ENCODE data around the gene PACS1. TPM values are rescaled to one million over a fixed set of nuclear protein-coding genes. Genes with fewer than 3 reads are reported as not detected.
"Not testable (repeated sequence)": the region's sequence is repeated elsewhere in the genome, so short reads cannot be mapped to it uniquely, and the experiment has no call there.

The PACS1 gene
- total RNA-seq (100 to 1,000 TPM; 251 to 262 TPM), polyA plus RNA-seq (100 to 1,000 TPM in 1 of 2 donors, 10 to 100 TPM in 1; 13.7 to 104 TPM)

DNA sequence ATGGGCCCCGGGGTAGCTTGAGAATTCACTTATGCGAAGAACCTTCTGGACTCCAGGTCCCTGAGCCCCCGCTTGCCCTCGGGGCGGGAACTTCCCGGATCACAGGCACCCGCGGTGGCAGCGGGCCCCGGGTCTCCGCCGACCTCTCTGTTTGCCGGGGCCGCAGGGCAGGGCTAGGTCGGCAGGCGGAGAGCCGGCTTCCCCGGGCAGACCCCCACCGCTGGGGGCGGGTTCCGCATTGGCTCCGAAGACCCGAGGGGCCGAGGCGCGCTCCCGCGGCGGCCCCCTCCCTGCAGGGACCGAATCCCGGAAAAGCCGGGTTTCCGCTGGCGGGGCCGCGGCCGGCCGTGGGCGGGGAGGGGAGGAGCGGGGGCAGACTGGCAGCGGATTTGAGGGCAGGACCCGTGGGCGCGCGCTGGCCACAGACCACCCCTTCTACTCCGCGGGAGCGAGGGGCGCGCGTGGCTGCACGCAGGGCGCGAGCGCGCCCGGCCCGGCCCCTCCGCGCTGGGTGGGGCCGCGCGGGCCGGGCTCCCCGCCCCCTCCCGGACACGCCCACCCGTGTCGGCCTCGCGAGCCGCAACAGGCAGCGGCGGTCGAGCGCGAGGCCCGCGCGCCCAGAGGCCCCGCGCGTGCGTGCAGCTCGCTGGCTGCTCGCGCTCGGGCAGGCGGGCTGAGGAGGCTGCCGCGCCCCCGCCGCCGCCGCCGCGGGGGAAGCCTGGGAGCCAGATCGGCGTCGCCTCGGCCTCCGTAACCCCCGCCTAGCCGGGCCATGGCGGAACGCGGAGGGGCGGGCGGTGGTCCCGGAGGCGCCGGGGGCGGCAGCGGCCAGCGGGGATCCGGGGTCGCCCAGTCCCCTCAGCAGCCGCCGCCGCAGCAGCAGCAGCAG lies at the start of gene PACS1:
PACS1 (plus strand) TSS at position 558 of the 889 bp plus-strand sequence; CDS start at position 773, 215 bp downstream.
- peak; percentile 71 to 81 (median 78) for DNase-seq
- Mint-ChIP-seq H3K27ac (peak within 1 kb of the TSS; percentile 93 to 99 (median 95)), H3K27me3 (no peaks in the 10 kb centered on the region), H3K4me1 (peaks cover 44 to 69% (median 54%) of the 10 kb centered on the region in 4 donors), H3K4me3 (peak within 1 kb of the TSS; percentile 91 to 98 (median 96)), H3K36me3 (peaks cover 39 to 75% of the 10 kb centered on the region in 2 donors), H3K9me3 (peaks cover 0 to 4% (median 0%) of the 10 kb centered on the region in 8 donors)
- peaks cover 47% of the 10 kb centered on the region for H3K36me3 ChIP-seq (ENCODE audit: insufficient read depth, low read length)
- ChIA-PET CTCF (ENCODE audit: partially characterized antibody) (interaction anchor here (0.8 to 14.8 kb wide), 15 partner anchors 11 to 210 kb away, joined by 3 to 231 read pairs (median 14); partner anchors contain the start of genes MUS81 and SF3B2), POLR2A (ENCODE audit: partially characterized antibody) (interaction anchor here (1.2 to 8.3 kb wide), 13 partner anchors 11 to 243 kb away, joined by 3 to 214 read pairs (median 19); partner anchors contain the start of genes BANF1, EIF1AD, GAL3ST3 and SF3B2)
- H3K4me1 ChIP-seq (ENCODE audit: insufficient read depth, low read length) = peaks cover 59% of the 10 kb centered on the region
- peak within 1 kb of the TSS; percentile 59 to 98 for H3K4me3 ChIP-seq (ENCODE audit: low read length in 2 of 2)
- intact Hi-C loops (cut with micrococcal nuclease) = loop anchor here (1.0 to 2.0 kb wide), 2 partner anchors 18 to 57 kb away; partner anchors contain the start of gene SF3B2
- peak within 1 kb of the TSS; percentile 77 for H3K27ac ChIP-seq (ENCODE audit: low read depth, low read length)
- no peaks in the 10 kb centered on the region for H3K27me3 ChIP-seq (ENCODE audit: insufficient read depth, low read length)
- H3K9me3 ChIP-seq (ENCODE audit: control insufficient read depth in 1 of 2, low read length in 2 of 2) = no peaks in the 10 kb centered on the region

DNA sequence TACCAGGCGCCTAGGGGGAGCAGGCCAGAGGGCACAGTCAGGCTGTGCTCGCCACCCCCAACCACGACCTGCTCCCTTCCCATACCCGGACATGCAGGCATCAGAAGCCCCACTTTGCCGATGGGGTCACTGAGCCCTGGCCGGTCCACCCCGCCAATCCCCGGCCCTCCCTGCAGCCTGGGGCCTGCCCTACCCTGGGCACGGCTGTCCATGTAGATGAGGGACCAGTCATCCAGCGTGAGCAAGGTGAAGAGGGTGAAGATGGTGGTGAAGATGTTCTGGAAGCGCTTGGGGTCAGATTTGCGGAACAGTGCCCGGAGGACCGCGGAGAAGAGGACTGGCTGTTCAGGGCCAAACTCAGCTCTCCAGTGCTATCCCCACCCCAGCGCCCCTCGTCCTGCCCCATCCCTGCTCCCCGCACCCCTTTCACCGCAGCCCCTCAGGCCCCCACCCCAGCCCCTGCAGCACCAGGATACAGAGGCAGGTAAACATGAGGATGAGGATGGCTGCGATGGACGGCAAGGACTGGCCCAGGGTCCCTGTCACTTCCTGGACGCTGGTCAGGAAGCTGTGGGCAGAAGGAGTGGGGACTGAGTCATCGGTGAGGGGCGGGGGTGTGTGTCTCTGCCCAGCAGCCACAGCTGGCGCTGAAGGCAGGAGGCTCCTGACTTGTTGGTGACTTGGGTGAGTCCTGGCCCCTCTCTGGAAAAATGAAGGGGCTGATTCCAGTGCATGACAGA lies 49.3 kb upstream of the PACS1 start:
- no peak for DNase-seq
- Mint-ChIP-seq H3K4me3 (peak overlapping the region in 1 of 8 donors; percentile 50), H3K9me3 (no peaks in the 10 kb centered on the region), H3K27ac (peak overlapping the region in 1 of 7 donors; percentile 86), H3K4me1 (peaks cover 0 to 9% (median 6%) of the 10 kb centered on the region in 4 donors), H3K27me3 (peaks cover 4 to 6% of the 10 kb centered on the region in 2 donors), H3K36me3 (no peaks in the 10 kb centered on the region)
- Histone ChIP-seq H3K27me3 (ENCODE audit: insufficient read depth, low read length) (no peaks in the 10 kb centered on the region), H3K4me3 (ENCODE audit: low read length in 2 of 2) (no peak overlapping the region), H3K27ac (ENCODE audit: low read depth, low read length) (no peak overlapping the region), H3K9me3 (ENCODE audit: control insufficient read depth in 1 of 2, low read length in 2 of 2) (no peaks in the 10 kb centered on the region), H3K36me3 (ENCODE audit: insufficient read depth, low read length) (no peaks in the 10 kb centered on the region), H3K4me1 (ENCODE audit: insufficient read depth, low read length) (peaks cover 6% of the 10 kb centered on the region)
- ChIA-PET POLR2A (ENCODE audit: partially characterized antibody) (no interaction called here), CTCF (ENCODE audit: partially characterized antibody) (interaction anchor here (1.7 kb wide), 1 partner anchor 10 kb away, joined by 4 read pairs; no protein-coding TSS in a partner anchor)
- intact Hi-C loops (cut with micrococcal nuclease) = no loop called here

DNA sequence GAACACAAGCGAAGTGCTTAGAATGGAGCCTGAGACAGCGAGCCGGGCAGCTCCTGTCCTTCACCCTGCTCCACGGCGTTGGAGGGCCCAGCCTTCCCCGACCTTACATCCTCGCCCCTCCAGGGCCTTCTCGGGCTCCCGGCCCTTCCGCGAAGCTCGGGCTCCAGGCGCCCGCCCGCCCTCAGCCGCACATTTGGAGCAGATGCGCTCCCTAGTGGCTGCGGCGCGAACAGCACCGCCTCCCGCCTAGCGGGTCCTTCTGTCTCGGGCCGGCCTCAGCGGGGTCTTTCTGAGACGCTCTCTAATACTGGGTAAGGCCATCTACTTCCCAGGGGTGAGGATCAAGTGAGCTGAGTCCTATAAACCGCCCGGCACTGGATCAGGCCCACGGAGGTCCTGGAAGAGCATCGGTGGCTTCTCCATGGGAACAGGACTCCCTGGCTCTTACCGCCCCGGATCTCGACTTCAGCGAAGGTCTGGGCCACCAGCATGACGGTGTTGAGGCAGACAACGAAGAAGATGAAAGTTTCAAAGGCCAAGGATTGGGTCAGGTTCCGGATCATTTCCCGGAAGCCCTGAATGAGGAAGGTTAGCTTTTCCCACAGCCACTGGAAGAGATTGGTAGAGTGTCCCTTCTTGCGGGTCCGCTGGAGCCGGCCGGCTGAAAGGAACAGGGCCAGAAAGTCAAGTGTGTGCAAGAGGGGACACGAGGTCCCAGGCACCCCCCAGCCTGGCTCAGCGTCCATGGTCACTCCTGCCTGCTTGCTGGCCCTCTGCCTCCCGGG lies 47.5 kb upstream of the PACS1 start:
- peak overlapping the region in 4 of 8 donors; percentile 33 to 72 (median 56) for H3K4me3 Mint-ChIP-seq
- no peaks in the 10 kb centered on the region for H3K36me3 Mint-ChIP-seq
- intact Hi-C loops (cut with micrococcal nuclease) = loop anchor here (1.0 kb wide), 2 partner anchors 33 to 204 kb away; no protein-coding TSS in a partner anchor
- Histone ChIP-seq H3K27me3 (ENCODE audit: insufficient read depth, low read length) (no peaks in the 10 kb centered on the region), H3K36me3 (ENCODE audit: insufficient read depth, low read length) (no peaks in the 10 kb centered on the region), H3K27ac (ENCODE audit: low read depth, low read length) (no peak overlapping the region), H3K9me3 (ENCODE audit: control insufficient read depth in 1 of 2, low read length in 2 of 2) (no peaks in the 10 kb centered on the region), H3K4me3 (ENCODE audit: low read length in 2 of 2) (no peak overlapping the region), H3K4me1 (ENCODE audit: insufficient read depth, low read length) (peaks cover 6% of the 10 kb centered on the region)
- peak overlapping the region in 1 of 7 donors; percentile 48 for H3K27ac Mint-ChIP-seq
- peaks cover 0 to 9% (median 6%) of the 10 kb centered on the region in 4 donors for H3K4me1 Mint-ChIP-seq
- H3K27me3 Mint-ChIP-seq = peaks cover 4 to 6% of the 10 kb centered on the region in 2 donors
- no peaks in the 10 kb centered on the region for H3K9me3 Mint-ChIP-seq
- CTCF ChIA-PET (ENCODE audit: partially characterized antibody) = interaction anchor here (0.6 to 2.3 kb wide), 35 partner anchors 8 to 331 kb away, joined by 3 to 19 read pairs (median 4); partner anchors contain the start of genes BANF1, CCDC85B, CST6 and EIF1AD
- peak; percentile 59 to 76 (median 63) for DNase-seq
- POLR2A ChIA-PET (ENCODE audit: partially characterized antibody) = interaction anchor here (0.6 to 1.8 kb wide), 5 partner anchors 20 to 310 kb away, joined by 3 to 7 read pairs (median 3); partner anchors contain the start of genes BANF1, EIF1AD, FIBP and KAT5

- H3K36me3 Mint-ChIP-seq; H3K9me3 ChIP-seq (ENCODE audit: control insufficient read depth in 1 of 2, low read length in 2 of 2); H3K4me1 Mint-ChIP-seq; H3K27me3 ChIP-seq (ENCODE audit: insufficient read depth, low read length); H3K9me3 Mint-ChIP-seq; H3K36me3 ChIP-seq (ENCODE audit: insufficient read depth, low read length); DNase-seq; H3K4me1 ChIP-seq (ENCODE audit: insufficient read depth, low read length); H3K4me3 ChIP-seq (ENCODE audit: low read length in 2 of 2); H3K27me3 Mint-ChIP-seq; H3K4me3 Mint-ChIP-seq; H3K27ac ChIP-seq (ENCODE audit: low read depth, low read length); H3K27ac Mint-ChIP-seq; intact Hi-C loops (cut with micrococcal nuclease): not testable (repeated sequence)
- POLR2A ChIA-PET (ENCODE audit: partially characterized antibody) = interaction anchor here (1.2 to 1.8 kb wide), 2 partner anchors 21 to 137 kb away, joined by 3 to 7 read pairs; partner anchors contain the start of genes BANF1 and EIF1AD
- CTCF ChIA-PET (ENCODE audit: partially characterized antibody) = interaction anchor here (0.8 to 2.3 kb wide), 23 partner anchors 11 to 318 kb away, joined by 3 to 19 read pairs (median 5); partner anchors contain the start of genes CCDC85B, CST6, FIBP and KAT5
Measured at GRCh38 chr11:66023186-66023440, 47.0 kb upstream of the PACS1 start.

GRCh38 chr11:66026017-66026529 lies 44.0 kb upstream of the PACS1 start, which contains the start of gene CATSPER1:
CATSPER1 (minus strand) TSS chr11:66026479; CDS start chr11:66026379, 100 bp downstream.
- CTCF ChIA-PET (ENCODE audit: partially characterized antibody) = interaction anchor here (0.8 kb wide), 1 partner anchor 19 kb away, joined by 3 read pairs; no protein-coding TSS in a partner anchor
- no peaks in the 10 kb centered on the region for H3K9me3 ChIP-seq (ENCODE audit: control insufficient read depth in 1 of 2, low read length in 2 of 2)
- H3K27ac ChIP-seq (ENCODE audit: low read depth, low read length) = no peak within 1 kb of the TSS
- H3K4me1 ChIP-seq (ENCODE audit: insufficient read depth, low read length) = peaks cover 6% of the 10 kb centered on the region
- Mint-ChIP-seq H3K4me1 (peaks cover 0 to 8% (median 5%) of the 10 kb centered on the region in 4 donors), H3K27ac (peak within 1 kb of the TSS in 1 of 7 donors; percentile 17), H3K9me3 (no peaks in the 10 kb centered on the region), H3K36me3 (no peaks in the 10 kb centered on the region), H3K4me3 (no peak within 1 kb of the TSS), H3K27me3 (peaks cover 4 to 6% of the 10 kb centered on the region in 2 donors)
- no peaks in the 10 kb centered on the region for H3K27me3 ChIP-seq (ENCODE audit: insufficient read depth, low read length)
- peak in 1 of 5 donors; percentile 5 for DNase-seq
- intact Hi-C loops (cut with micrococcal nuclease) = no loop called here
- POLR2A ChIA-PET (ENCODE audit: partially characterized antibody) = interaction anchor here (1.5 kb wide), 1 partner anchor 27 kb away, joined by 4 read pairs; no protein-coding TSS in a partner anchor
- no peak within 1 kb of the TSS for H3K4me3 ChIP-seq (ENCODE audit: low read length in 2 of 2)
- no peaks in the 10 kb centered on the region for H3K36me3 ChIP-seq (ENCODE audit: insufficient read depth, low read length)

DNA sequence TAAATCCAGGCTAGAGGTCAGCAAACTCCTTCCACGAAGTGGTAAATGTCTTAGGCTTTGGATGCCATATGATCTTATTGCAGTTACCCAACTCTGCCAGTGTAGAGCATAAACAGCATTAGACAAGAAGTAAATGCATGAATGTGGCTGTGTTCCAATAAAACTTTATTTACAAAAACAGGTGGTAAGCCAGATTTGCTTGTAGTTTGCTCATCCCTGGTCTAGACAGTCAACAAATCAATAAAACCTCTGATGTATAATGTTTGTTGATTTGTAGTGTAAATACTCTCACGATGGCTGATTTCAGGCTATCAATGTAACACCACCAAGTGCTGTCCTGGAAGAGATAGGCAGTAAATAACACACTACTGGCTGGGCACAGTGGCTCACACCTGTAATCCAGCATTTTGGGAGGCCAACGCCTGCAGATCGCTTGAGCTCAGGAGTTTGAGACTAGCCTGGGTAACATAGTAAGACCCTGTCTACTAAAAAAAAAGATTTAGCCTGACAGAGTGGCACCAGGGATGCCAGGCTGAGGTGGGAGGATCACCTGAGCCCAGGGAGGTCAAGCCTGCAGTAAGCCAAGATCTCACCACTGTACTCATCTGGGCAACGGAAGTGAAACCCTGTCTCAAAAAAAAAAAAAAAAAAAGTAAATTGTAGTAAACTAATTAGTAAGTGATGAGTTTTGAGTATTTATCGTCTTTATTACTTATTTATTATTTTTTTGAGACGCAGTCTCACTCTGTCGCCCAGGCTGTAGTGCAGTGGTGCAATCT lies 36.9 kb upstream of the PACS1 start:
- ChIA-PET POLR2A (ENCODE audit: partially characterized antibody) (no interaction called here), CTCF (ENCODE audit: partially characterized antibody) (no interaction called here)
- no peaks in the 10 kb centered on the region for H3K4me1 Mint-ChIP-seq
- no peak overlapping the region for H3K4me3 Mint-ChIP-seq
- no peak overlapping the region for H3K4me3 ChIP-seq (ENCODE audit: low read length in 2 of 2)
- H3K27me3 Mint-ChIP-seq = peaks cover 0 to 4% of the 10 kb centered on the region in 2 donors
- H3K9me3 Mint-ChIP-seq = no peaks in the 10 kb centered on the region
- H3K27ac Mint-ChIP-seq = no peak overlapping the region
- no peaks in the 10 kb centered on the region for H3K36me3 Mint-ChIP-seq
- no peak for DNase-seq
- intact Hi-C loops (cut with micrococcal nuclease) = no loop called here
- H3K27ac ChIP-seq (ENCODE audit: low read depth, low read length) = no peak overlapping the region
- no peaks in the 10 kb centered on the region for H3K9me3 ChIP-seq (ENCODE audit: control insufficient read depth in 1 of 2, low read length in 2 of 2)
- no peaks in the 10 kb centered on the region for H3K4me1 ChIP-seq (ENCODE audit: insufficient read depth, low read length)
- no peaks in the 10 kb centered on the region for H3K36me3 ChIP-seq (ENCODE audit: insufficient read depth, low read length)
- no peaks in the 10 kb centered on the region for H3K27me3 ChIP-seq (ENCODE audit: insufficient read depth, low read length)

Data from CD4-positive, alpha-beta memory T cell (primary cell).